OCI-LY7 (cell line): Measurements from ENCODE around the gene OXTR. TPM values are rescaled to one million over a fixed set of nuclear protein-coding genes. Genes with fewer than 3 reads are reported as not detected.

ENCODE experiments used
- BruUV-seq: library from RNA; stranded (reverse); fragments of 400-500 nt; replicated peaks from 2 replicates; lab custom pipeline; 2021; lab: Mats Ljungman, UMichigan
- CTCF ChIA-PET: fragments of 300-600 bp; sonication (Branson Sonifier 250); formaldehyde crosslinking; loops from one replicate; lab custom pipeline; 2022; ENCODE audit warnings: antibody characterized with exemption; ENCODE audit not compliant: unreplicated experiment; lab: Charles Lee
- POLR2A ChIA-PET: fragments of 300-600 bp; sonication (Branson Sonifier 250); formaldehyde crosslinking; loops from one replicate; lab custom pipeline; 2022; ENCODE audit warnings: antibody characterized with exemption; lab: Charles Lee
- DNase-seq: peaks from one replicate; pipeline ENCODE4 v3.0.0-alpha.2; 2015; ENCODE audit warnings: low spot score
- H2AFZ ChIP-seq: fragments of 200-600 bp; sonication (generic), shearing (Covaris generic); 2 replicates; pipeline ENCODE4 v1.6.1; 2014; ENCODE audit warnings: mild to moderate bottlenecking, antibody characterized with exemption, low read length, moderate library complexity
- H3K27ac ChIP-seq: fragments of 200-600 bp; sonication (generic); 2 replicates; pipeline ENCODE4 v1.5.1; 2014; ENCODE audit warnings: mixed run types, low read depth, mild to moderate bottlenecking, moderate library complexity, low read length, inconsistent platforms; ENCODE audit not compliant: poor library complexity, severe bottlenecking
- H3K36me3 ChIP-seq: fragments of 200-600 bp; sonication (generic); 2 replicates; pipeline ENCODE4 v1.6.1; 2014; ENCODE audit warnings: mild to moderate bottlenecking, antibody characterized with exemption, low read length, moderate library complexity, mixed read lengths; ENCODE audit not compliant: insufficient read depth
- H3K4me1 ChIP-seq: fragments of 200-600 bp; sonication (generic); 2 replicates; pipeline ENCODE4 v1.5.1; 2014; ENCODE audit warnings: mild to moderate bottlenecking, low read length; ENCODE audit not compliant: insufficient read depth, poor library complexity, severe bottlenecking
- H3K4me2 ChIP-seq: fragments of 200-600 bp; sonication (generic); 2 replicates; pipeline ENCODE4 v1.6.1; 2014; ENCODE audit warnings: mild to moderate bottlenecking, low read length
- H3K4me3 ChIP-seq: fragments of 200-600 bp; sonication (generic); 2 replicates; pipeline ENCODE4 v1.5.1; 2014; ENCODE audit warnings: mild to moderate bottlenecking, low read depth, low read length; ENCODE audit not compliant: poor library complexity, severe bottlenecking
- H3K79me2 ChIP-seq: fragments of 200-600 bp; sonication (generic); 2 replicates; pipeline ENCODE4 v1.6.1; 2016; ENCODE audit warnings: low read depth, mild to moderate bottlenecking, low read length, moderate library complexity, mixed read lengths; ENCODE audit not compliant: insufficient read depth
- H3K9me2 ChIP-seq: fragments of 200-600 bp; sonication (generic); 2 replicates; pipeline ENCODE4 v1.6.1; 2016; ENCODE audit warnings: mild to moderate bottlenecking, low read length, mixed read lengths; ENCODE audit not compliant: insufficient read depth
- H3K9me3 ChIP-seq: fragments of 200-600 bp; sonication (generic); 2 replicates; pipeline ENCODE4 v1.6.1; 2014; ENCODE audit warnings: mild to moderate bottlenecking, mixed run types, low read length, mixed read lengths
- H4K20me1 ChIP-seq: fragments of 200-600 bp; sonication (generic); 2 replicates; pipeline ENCODE4 v1.6.1; 2014; ENCODE audit warnings: mild to moderate bottlenecking, antibody characterized with exemption, low read length, moderate library complexity, mixed read lengths; ENCODE audit not compliant: insufficient read depth
- EZH2phosphoT487 ChIP-seq: fragments of 200-600 bp; sonication (generic); IDR thresholded peaks from 2 replicates; pipeline ENCODE4 v1.6.1; 2018; ENCODE audit warnings: low read depth, borderline replicate concordance, mild to moderate bottlenecking, mixed run types, antibody characterized with exemption, low read length, moderate library complexity, mixed read lengths
- intact Hi-C: fragments of 100-400 bp; cut with micrococcal nuclease; formaldehyde crosslinking; loops from one replicate; pipeline ENCODE4 v1.10.0; 2022; ENCODE audit not compliant: unreplicated experiment
- total RNA-seq, 2 experiments: library from RNA; depleted of rRNA in 1 of 2; stranded (reverse); fragments of >200 nt in 1 of 2; shearing (Covaris generic) in 1 of 2; gene quantifications; 2 replicates each; pipeline ENCODE4 v1.2.3, GENCODE V29; 2014 to 2022
- TF ChIP-seq, protein P1 (sequence below): fragments of 200-600 bp; sonication (generic); conservative IDR thresholded peaks from 2 replicates; pipeline ENCODE4 v1.5.1; 2014; ENCODE audit warnings: mild to moderate bottlenecking, antibody characterized with exemption, low read length, moderate library complexity, mixed read lengths

Gene OXTR
- total RNA-seq, 2 experiments from 2014 or later: 0.82 to 2.0 TPM

- Histone ChIP-seq H3K4me2 (no peak within 1 kb of the TSS), H3K79me2 (no peaks in the 10 kb centered on the region), H4K20me1 (no peaks in the 10 kb centered on the region), H2AFZ (no peak within 1 kb of the TSS), H3K27ac (no peak within 1 kb of the TSS), H3K9me3 (no peaks in the 10 kb centered on the region), H3K36me3 (no peaks in the 10 kb centered on the region), H3K4me3 (no peak within 1 kb of the TSS), H3K9me2 (no peaks in the 10 kb centered on the region), H3K4me1 (no peaks in the 10 kb centered on the region)
- TF ChIP-seq, protein P1, sequence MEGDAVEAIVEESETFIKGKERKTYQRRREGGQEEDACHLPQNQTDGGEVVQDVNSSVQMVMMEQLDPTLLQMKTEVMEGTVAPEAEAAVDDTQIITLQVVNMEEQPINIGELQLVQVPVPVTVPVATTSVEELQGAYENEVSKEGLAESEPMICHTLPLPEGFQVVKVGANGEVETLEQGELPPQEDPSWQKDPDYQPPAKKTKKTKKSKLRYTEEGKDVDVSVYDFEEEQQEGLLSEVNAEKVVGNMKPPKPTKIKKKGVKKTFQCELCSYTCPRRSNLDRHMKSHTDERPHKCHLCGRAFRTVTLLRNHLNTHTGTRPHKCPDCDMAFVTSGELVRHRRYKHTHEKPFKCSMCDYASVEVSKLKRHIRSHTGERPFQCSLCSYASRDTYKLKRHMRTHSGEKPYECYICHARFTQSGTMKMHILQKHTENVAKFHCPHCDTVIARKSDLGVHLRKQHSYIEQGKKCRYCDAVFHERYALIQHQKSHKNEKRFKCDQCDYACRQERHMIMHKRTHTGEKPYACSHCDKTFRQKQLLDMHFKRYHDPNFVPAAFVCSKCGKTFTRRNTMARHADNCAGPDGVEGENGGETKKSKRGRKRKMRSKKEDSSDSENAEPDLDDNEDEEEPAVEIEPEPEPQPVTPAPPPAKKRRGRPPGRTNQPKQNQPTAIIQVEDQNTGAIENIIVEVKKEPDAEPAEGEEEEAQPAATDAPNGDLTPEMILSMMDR: no peak
- DNase-seq: no peak
- ChIA-PET CTCF (no interaction called here), POLR2A (interaction anchor here (1.6 kb wide), 1 partner anchor 7 kb away, joined by 4 read pairs; no protein-coding TSS in a partner anchor)
- intact Hi-C loops: no loop called here
- no TSS peak for BruUV-seq
These were observed 35.9 kb downstream of the OXTR start, which contains the start of gene CAV3 for GRCh38 chr3:8733332-8734094. TSS of gene CAV3 (plus strand) at chr3:8733802. CDS start at chr3:8733877, 75 bp downstream.

DNA sequence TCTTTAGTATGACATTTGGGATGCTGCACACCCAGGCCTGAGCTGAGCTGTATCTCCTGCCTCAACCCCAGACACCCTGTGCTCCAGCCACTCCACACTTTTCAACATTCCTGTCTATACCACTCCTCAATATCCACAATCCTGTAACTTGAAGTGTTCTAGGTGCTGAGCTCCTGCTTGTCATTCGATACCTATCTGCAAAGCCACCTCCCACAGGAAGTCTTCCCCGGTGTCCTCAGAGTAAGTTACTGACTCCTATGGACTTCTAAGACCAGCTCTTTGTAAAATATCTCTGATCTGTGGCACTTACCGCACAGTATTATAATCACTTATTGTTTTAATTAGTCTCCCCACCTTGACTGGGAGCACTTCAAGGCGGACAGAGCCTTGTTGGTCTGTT, 37.0 kb downstream of the OXTR start:
- intact Hi-C loops: no loop called here
- TF ChIP-seq EZH2phosphoT487: no peak
- no peaks in the 10 kb centered on the region for H3K9me2 ChIP-seq
- no peak overlapping the region for H3K4me2 ChIP-seq
- no peaks in the 10 kb centered on the region for H3K9me3 ChIP-seq
- H3K36me3 ChIP-seq: no peaks in the 10 kb centered on the region
- no peak overlapping the region for H3K4me3 ChIP-seq
- no peaks in the 10 kb centered on the region for H3K4me1 ChIP-seq
- H3K79me2 ChIP-seq: no peaks in the 10 kb centered on the region
- no peak overlapping the region for H3K27ac ChIP-seq
- H4K20me1 ChIP-seq: no peaks in the 10 kb centered on the region
- no TSS peak for BruUV-seq
- no peak for DNase-seq
- CTCF ChIA-PET: interaction anchor here (0.7 kb wide), 1 partner anchor 493 kb away, joined by 3 read pairs; no protein-coding TSS in a partner anchor
- POLR2A ChIA-PET: interaction anchor here (1.6 kb wide), 1 partner anchor 9 kb away, joined by 4 read pairs; no protein-coding TSS in a partner anchor
- no peak overlapping the region for H2AFZ ChIP-seq

DNA sequence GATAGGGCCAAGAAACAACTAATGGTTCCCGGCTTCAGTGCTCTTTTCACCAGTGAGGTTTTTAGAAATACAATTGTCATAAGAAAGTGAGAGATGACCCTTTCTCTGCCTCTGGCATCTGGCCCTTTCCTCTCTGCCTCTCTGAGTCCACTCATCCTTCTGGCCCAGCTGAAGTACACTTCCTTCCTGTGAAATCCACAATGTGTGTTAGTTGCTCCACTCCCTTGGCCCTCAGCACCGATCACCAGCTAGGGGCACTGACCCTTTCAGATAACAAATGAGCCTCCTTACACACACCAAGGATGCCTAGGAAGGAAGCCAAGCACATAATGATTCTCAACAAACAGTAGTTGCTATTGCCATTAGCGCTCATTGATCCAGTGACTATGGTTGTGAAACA, 38.8 kb downstream of the OXTR start:
- Histone ChIP-seq H3K4me1 (no peaks in the 10 kb centered on the region), H3K9me2 (no peaks in the 10 kb centered on the region), H3K4me2 (no peak overlapping the region), H4K20me1 (no peaks in the 10 kb centered on the region), H3K9me3 (no peaks in the 10 kb centered on the region), H2AFZ (no peak overlapping the region), H3K27ac (no peak overlapping the region), H3K4me3 (no peak overlapping the region), H3K79me2 (no peaks in the 10 kb centered on the region), H3K36me3 (no peaks in the 10 kb centered on the region)
- ChIA-PET POLR2A (no interaction called here), CTCF (no interaction called here)
- DNase-seq: no peak
- TF ChIP-seq, protein P1: no peak
- no peak for TF ChIP-seq EZH2phosphoT487
- intact Hi-C loops: no loop called here
- no TSS peak for BruUV-seq
